Measurements from ENCODE around the gene ALDH1A3.
"Not testable (repeated sequence)": the region's sequence is repeated elsewhere in the genome, so short reads cannot be mapped to it uniquely, and the experiment has no call there.

ALDH1A3 gene

DNA sequence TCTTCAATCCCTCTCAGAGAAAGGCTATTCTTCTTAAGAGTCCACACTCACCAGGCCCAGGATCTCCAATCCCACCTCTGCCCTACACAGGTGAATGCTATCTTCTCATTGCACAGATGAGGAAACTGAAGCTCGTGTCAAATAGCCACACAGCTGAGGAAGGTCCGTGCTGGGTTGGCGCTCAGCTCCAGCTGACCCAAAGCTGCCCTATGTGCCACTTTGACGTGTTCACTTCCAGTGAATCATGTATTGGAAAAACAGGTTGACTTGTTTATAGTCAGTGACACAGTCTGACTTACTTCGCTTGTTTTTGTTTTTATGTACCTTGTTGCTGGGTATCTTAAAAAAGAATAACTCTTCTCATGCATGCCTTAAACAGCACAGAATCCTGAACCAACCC is 32.4 kb upstream of the ALDH1A3 start:
- no peak for TF ChIP-seq ZC3H10 (CRISPR knock-in tag; IDR thresholded peaks at IDR 0.05)
- TF ChIP-seq ISL1 (CRISPR knock-in tag; IDR thresholded peaks at IDR 0.05) = no peak
- no peak for TF ChIP-seq ZNF70 (CRISPR knock-in tag; IDR thresholded peaks at IDR 0.05)
- TF ChIP-seq, protein P1, sequence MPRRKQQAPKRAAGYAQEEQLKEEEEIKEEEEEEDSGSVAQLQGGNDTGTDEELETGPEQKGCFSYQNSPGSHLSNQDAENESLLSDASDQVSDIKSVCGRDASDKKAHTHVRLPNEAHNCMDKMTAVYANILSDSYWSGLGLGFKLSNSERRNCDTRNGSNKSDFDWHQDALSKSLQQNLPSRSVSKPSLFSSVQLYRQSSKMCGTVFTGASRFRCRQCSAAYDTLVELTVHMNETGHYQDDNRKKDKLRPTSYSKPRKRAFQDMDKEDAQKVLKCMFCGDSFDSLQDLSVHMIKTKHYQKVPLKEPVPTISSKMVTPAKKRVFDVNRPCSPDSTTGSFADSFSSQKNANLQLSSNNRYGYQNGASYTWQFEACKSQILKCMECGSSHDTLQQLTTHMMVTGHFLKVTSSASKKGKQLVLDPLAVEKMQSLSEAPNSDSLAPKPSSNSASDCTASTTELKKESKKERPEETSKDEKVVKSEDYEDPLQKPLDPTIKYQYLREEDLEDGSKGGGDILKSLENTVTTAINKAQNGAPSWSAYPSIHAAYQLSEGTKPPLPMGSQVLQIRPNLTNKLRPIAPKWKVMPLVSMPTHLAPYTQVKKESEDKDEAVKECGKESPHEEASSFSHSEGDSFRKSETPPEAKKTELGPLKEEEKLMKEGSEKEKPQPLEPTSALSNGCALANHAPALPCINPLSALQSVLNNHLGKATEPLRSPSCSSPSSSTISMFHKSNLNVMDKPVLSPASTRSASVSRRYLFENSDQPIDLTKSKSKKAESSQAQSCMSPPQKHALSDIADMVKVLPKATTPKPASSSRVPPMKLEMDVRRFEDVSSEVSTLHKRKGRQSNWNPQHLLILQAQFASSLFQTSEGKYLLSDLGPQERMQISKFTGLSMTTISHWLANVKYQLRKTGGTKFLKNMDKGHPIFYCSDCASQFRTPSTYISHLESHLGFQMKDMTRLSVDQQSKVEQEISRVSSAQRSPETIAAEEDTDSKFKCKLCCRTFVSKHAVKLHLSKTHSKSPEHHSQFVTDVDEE (CRISPR knock-in tag; IDR thresholded peaks at IDR 0.05) = no peak
- TF ChIP-seq, protein P2, sequence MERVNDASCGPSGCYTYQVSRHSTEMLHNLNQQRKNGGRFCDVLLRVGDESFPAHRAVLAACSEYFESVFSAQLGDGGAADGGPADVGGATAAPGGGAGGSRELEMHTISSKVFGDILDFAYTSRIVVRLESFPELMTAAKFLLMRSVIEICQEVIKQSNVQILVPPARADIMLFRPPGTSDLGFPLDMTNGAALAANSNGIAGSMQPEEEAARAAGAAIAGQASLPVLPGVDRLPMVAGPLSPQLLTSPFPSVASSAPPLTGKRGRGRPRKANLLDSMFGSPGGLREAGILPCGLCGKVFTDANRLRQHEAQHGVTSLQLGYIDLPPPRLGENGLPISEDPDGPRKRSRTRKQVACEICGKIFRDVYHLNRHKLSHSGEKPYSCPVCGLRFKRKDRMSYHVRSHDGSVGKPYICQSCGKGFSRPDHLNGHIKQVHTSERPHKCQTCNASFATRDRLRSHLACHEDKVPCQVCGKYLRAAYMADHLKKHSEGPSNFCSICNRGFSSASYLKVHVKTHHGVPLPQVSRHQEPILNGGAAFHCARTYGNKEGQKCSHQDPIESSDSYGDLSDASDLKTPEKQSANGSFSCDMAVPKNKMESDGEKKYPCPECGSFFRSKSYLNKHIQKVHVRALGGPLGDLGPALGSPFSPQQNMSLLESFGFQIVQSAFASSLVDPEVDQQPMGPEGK (CRISPR knock-in tag; IDR thresholded peaks at IDR 0.05; ENCODE audit: borderline replicate concordance) = no peak
- TF ChIP-seq, protein P3, sequence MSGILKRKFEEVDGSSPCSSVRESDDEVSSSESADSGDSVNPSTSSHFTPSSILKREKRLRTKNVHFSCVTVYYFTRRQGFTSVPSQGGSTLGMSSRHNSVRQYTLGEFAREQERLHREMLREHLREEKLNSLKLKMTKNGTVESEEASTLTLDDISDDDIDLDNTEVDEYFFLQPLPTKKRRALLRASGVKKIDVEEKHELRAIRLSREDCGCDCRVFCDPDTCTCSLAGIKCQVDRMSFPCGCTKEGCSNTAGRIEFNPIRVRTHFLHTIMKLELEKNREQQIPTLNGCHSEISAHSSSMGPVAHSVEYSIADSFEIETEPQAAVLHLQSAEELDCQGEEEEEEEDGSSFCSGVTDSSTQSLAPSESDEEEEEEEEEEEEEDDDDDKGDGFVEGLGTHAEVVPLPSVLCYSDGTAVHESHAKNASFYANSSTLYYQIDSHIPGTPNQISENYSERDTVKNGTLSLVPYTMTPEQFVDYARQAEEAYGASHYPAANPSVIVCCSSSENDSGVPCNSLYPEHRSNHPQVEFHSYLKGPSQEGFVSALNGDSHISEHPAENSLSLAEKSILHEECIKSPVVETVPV (CRISPR knock-in tag; IDR thresholded peaks at IDR 0.05) = no peak
- TF ChIP-seq ZNF565 (CRISPR knock-in tag; conservative IDR thresholded peaks at IDR 0.05; ENCODE audit: low read depth) = no peak
- TF ChIP-seq, protein P4, sequence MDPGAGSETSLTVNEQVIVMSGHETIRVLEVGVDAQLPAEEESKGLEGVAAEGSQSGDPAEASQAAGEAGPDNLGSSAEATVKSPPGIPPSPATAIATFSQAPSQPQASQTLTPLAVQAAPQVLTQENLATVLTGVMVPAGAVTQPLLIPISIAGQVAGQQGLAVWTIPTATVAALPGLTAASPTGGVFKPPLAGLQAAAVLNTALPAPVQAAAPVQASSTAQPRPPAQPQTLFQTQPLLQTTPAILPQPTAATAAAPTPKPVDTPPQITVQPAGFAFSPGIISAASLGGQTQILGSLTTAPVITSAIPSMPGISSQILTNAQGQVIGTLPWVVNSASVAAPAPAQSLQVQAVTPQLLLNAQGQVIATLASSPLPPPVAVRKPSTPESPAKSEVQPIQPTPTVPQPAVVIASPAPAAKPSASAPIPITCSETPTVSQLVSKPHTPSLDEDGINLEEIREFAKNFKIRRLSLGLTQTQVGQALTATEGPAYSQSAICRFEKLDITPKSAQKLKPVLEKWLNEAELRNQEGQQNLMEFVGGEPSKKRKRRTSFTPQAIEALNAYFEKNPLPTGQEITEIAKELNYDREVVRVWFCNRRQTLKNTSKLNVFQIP (CRISPR knock-in tag; IDR thresholded peaks at IDR 0.05; ENCODE audit: borderline replicate concordance, low read depth) = no peak

DNA sequence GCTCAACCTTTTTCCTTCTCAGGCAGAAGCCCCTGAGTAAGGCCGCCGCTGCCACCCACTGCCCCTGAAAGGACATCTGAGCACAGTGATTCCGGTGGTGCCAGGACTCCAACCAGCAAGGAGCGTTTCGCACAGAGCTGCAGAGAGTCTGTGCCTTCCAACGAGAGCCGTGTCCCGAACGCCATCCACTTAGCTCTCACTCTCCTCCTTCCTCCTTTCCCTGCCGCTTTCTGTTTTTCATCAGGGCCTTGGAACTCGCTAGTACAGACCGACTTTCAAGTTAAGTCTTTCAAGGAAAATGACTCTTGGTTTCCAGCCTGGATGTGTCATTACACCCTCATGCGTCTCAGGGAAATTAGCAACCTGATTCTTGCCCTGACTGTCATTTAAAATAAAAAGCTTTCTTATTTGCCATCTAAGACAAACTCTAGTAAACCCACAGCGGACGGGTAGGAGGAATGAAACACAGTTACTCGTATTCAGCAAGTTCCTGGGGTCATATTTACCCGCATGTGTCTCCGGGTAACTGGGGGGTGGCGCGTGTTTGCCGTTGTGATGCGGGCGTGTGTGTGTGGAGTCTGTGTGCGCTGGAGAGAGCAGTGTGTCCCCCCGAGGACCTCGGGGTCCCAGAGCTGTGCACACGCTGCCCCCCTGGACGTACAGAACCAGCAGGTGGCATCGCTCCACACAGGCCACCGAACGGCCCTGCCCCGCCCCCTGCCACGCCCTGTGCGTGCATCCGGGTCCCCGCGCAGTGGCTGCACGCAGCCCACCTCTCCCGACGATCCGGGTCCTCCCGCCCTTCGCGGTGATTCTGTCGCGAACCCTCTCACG is 30.4 kb upstream of the ALDH1A3 start:
- no peak for TF ChIP-seq PPARA (CRISPR knock-in tag; IDR thresholded peaks at IDR 0.05; ENCODE audit: borderline replicate concordance)
- no peak for TF ChIP-seq ZNF565 (CRISPR knock-in tag; conservative IDR thresholded peaks at IDR 0.05; ENCODE audit: low read depth)
- no peak for TF ChIP-seq RARB (CRISPR knock-in tag; IDR thresholded peaks at IDR 0.05)
- no peak for ATAC-seq

More for the DNA sequence above, 32.4 kb upstream of the ALDH1A3 start:
- no peak for ATAC-seq

DNA sequence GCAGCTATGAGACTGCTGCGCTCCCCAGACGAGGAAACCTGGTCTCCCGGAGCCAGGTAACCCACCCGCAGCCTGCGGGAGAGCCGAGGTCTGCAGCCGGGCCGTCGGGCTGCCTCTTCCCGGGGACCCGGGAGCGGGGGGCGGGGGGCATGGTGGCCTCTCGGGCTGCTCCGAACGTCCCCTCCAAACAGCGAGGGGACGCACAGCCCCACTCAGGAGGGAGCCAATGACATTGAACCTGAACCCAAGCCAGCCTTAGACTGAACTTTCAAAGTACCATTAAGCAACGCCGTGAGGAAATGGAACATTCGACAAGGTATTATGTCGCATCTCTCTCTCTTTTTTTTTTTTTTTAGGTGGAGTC is 29.8 kb upstream of the ALDH1A3 start:
- ATAC-seq = no peak
- TF ChIP-seq, protein P1 (CRISPR knock-in tag; IDR thresholded peaks at IDR 0.05) = no peak
- TF ChIP-seq ZNF70 (CRISPR knock-in tag; IDR thresholded peaks at IDR 0.05) = no peak

DNA sequence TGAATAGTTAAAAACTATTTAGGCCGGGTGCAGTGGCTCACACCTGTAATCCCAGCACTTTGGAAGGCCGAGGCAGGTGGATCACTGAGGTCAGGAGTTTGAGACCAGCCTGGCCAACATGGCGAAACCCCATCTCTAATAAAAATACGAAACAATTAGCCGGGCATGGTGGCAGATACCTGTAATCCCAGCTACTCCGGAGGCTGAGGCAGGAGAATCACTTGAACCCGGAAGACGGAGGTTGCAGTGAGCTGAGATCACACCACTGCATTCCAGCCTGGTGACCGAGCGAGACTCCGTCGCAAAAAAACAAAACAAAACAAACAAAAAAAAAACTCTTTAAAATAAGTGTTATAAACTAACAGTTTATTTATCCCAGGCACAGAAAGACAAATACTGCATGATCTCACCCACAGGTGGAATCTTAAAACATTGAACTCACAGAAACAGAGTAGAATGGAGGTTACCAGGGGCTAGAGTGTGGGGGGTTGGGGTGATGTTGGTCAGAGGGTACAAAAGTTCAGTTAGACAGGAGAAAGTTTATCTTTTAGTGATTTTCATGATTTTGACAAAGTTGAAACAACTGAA is 28.1 kb upstream of the ALDH1A3 start:
- not testable (repeated sequence) for ATAC-seq

DNA sequence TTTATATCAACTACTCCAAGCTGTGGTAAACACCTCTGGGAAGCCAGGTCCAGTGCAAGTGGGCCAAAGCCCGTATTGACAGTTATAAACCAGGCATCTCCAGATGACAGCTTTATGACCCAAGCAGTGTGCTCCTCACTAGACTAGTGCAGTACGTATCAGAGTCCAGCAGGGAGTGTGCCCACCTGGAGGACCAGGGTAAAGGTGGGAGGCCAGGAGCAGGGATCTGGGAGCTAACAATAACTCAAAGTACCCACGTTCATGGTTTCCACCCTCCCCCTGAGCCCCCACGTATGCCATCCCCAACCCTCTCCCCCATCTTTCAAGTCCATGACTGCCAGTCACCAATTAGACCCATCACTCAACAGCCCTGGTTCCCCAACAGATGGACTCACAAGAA is 27.0 kb upstream of the ALDH1A3 start:
- ATAC-seq = no peak
- TF ChIP-seq ARNTL (CRISPR knock-in tag; IDR thresholded peaks at IDR 0.05; ENCODE audit: borderline replicate concordance, low read depth) (no peak), RARB (CRISPR knock-in tag; IDR thresholded peaks at IDR 0.05) (no peak)
